ENCODE results near the gene GSTA5.
"Not testable (repeated sequence)": the region's sequence is repeated elsewhere in the genome, so short reads cannot be mapped to it uniquely, and the experiment has no call there.

The GSTA5 gene

GRCh38 chr6:52790861-52791260 lies 49.8 kb downstream of the GSTA5 start:
- no peak for TF ChIP-seq Cebpa-rat (IDR thresholded peaks at IDR 0.05)
- no peaks in the 10 kb centered on the region for H4K20me1 ChIP-seq
- no peaks in the 10 kb centered on the region for H3K4me1 ChIP-seq
- H3K9me3 ChIP-seq = peaks cover 21% of the 10 kb centered on the region
- no peak overlapping the region for H3K4me2 ChIP-seq
- H3K27ac ChIP-seq = no peak overlapping the region
- no peak overlapping the region for H3K4me3 ChIP-seq
- no peaks in the 10 kb centered on the region for H3K27me3 ChIP-seq
- H3K36me3 ChIP-seq = no peaks in the 10 kb centered on the region
- H3K9ac ChIP-seq = no peak overlapping the region

- H3K27me3 ChIP-seq, H3K4me2 ChIP-seq, H3K4me3 ChIP-seq: not testable (repeated sequence)
These were observed 51.0 kb downstream of the GSTA5 start for GRCh38 chr6:52789658-52790057.

GRCh38 chr6:52788478-52788877 lies 52.1 kb downstream of the GSTA5 start:
- H3K27ac ChIP-seq = no peak overlapping the region

More at GRCh38 chr6:52789658-52790057, 51.0 kb downstream of the GSTA5 start:
- H3K4me1 ChIP-seq, H3K27ac ChIP-seq, H4K20me1 ChIP-seq, H3K36me3 ChIP-seq, H3K9ac ChIP-seq: not testable (repeated sequence)
- peaks cover 21% of the 10 kb centered on the region for H3K9me3 ChIP-seq

GRCh38 chr6:52787917-52788316 lies 52.7 kb downstream of the GSTA5 start:
- Histone ChIP-seq H3K4me1 (no peaks in the 10 kb centered on the region), H4K20me1 (no peaks in the 10 kb centered on the region), H3K4me3 (no peak overlapping the region), H3K27me3 (no peaks in the 10 kb centered on the region), H3K4me2 (no peak overlapping the region), H3K9me3 (peaks cover 16% of the 10 kb centered on the region), H3K27ac (no peak overlapping the region), H3K9ac (no peak overlapping the region), H3K36me3 (no peaks in the 10 kb centered on the region)
- TF ChIP-seq Cebpa-rat (IDR thresholded peaks at IDR 0.05) = no peak

More at GRCh38 chr6:52788478-52788877, 52.1 kb downstream of the GSTA5 start:
- Histone ChIP-seq H3K9ac (no peak overlapping the region), H3K4me2 (no peak overlapping the region), H3K27me3 (no peaks in the 10 kb centered on the region), H3K36me3 (no peaks in the 10 kb centered on the region), H4K20me1 (no peaks in the 10 kb centered on the region), H3K9me3 (peaks cover 21% of the 10 kb centered on the region), H3K4me3 (no peak overlapping the region), H3K4me1 (no peaks in the 10 kb centered on the region)
- TF ChIP-seq Cebpa-rat (IDR thresholded peaks at IDR 0.05) = no peak

- Histone ChIP-seq H3K4me3 (no peak overlapping the region), H3K36me3 (no peaks in the 10 kb centered on the region), H3K27ac (no peak overlapping the region), H3K9ac (no peak overlapping the region), H4K20me1 (no peaks in the 10 kb centered on the region), H3K4me2 (no peak overlapping the region), H3K9me3 (peaks cover 7% of the 10 kb centered on the region; the same call in 1 of the 2 replicates), H3K4me1 (no peaks in the 10 kb centered on the region), H3K27me3 (no peaks in the 10 kb centered on the region)
- no peak for TF ChIP-seq Cebpa-rat (IDR thresholded peaks at IDR 0.05)
These were observed 54.2 kb downstream of the GSTA5 start for GRCh38 chr6:52786249-52786956.

- not testable (repeated sequence) for H3K9ac ChIP-seq, H4K20me1 ChIP-seq, H3K4me3 ChIP-seq, H3K4me2 ChIP-seq, H3K27ac ChIP-seq, H3K27me3 ChIP-seq, H3K36me3 ChIP-seq, H3K9me3 ChIP-seq, H3K4me1 ChIP-seq
These were observed 57.8 kb downstream of the GSTA5 start for GRCh38 chr6:52782696-52783274.

GRCh38 chr6:52782209-52782608 lies 58.4 kb downstream of the GSTA5 start:
- H3K27ac ChIP-seq, H3K4me2 ChIP-seq, H3K4me3 ChIP-seq, H4K20me1 ChIP-seq, H3K9ac ChIP-seq, H3K27me3 ChIP-seq, H3K9me3 ChIP-seq, H3K4me1 ChIP-seq, H3K36me3 ChIP-seq: not testable (repeated sequence)
